Activated naive CD4-positive, alpha-beta T cell treated with anti-CD3 and anti-CD28 coated beads, Interleukin-2, amount 50 U/mL, for 72 hours (primary cell): ENCODE measurements around the gene PSMD5. TPM values are rescaled to one million over a fixed set of nuclear protein-coding genes. Genes with fewer than 3 reads are reported as not detected.
A peak's percentile ranks its signal among the peaks of the same experiment; 100 is the strongest.

ENCODE experiments used
- ATAC-seq, 2 donors: fragments of 150-1000 bp; cut with Tn5 transposase; 2 replicates each; pipeline ENCODE4 v1.10.0; 2021; ENCODE audit warnings: mild to moderate bottlenecking in 2 of 2, moderate library complexity in 2 of 2
- DNase-seq, 2 donors: peaks; one replicate each; pipeline ENCODE4 v3.0.0; 2021 to 2022; ENCODE audit warnings: low spot score in 2 of 2
- H3K27ac Mint-ChIP-seq, 2 donors: one replicate each; pipeline ENCODE4 v1.8.0; 2022; ENCODE audit warnings: mild to moderate bottlenecking in 2 of 2, mixed read lengths in 2 of 2
- H3K36me3 Mint-ChIP-seq, 2 donors: one replicate each; pipeline ENCODE4 v1.8.0; 2022; ENCODE audit warnings: mixed read lengths in 2 of 2
- H3K9me3 Mint-ChIP-seq, 2 donors: one replicate each; pipeline ENCODE4 v1.8.0; 2022; ENCODE audit warnings: mixed read lengths in 2 of 2
- total RNA-seq, 2 donors: library from RNA; stranded (reverse); gene quantifications; one replicate each; pipeline ENCODE4 v1.2.3, GENCODE V29; 2022

Gene PSMD5
- total RNA-seq, 2 donors from 2014 or later: 74.9 to 75.2 TPM

DNA sequence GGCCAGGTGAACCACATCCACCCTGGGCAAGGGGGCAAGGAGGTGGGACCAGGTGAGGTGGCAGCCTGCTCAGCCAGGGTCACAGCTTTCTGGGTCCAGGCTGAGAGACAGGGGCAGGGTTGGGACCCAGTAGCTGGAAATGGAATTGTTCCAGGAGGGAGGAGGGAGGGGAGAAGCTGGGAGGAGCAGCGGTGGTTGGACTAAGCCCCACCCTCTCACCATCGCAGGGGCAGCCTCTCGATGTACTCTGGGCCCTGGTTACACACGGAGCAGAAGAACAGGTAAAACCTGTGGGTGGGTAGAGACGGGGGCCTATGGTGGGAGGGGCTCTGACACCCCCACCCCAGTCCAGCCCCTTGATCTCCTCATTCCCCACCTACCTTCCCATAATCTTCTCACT is 23.1 kb upstream of the PSMD5 start:
- ATAC-seq (no peak), DNase-seq (no peak)
- peak overlapping the region; percentile 37 to 75 for H3K27ac Mint-ChIP-seq
- peaks cover 23 to 49% of the 10 kb centered on the region in 2 donors for H3K36me3 Mint-ChIP-seq
- no peaks in the 10 kb centered on the region for H3K9me3 Mint-ChIP-seq

DNA sequence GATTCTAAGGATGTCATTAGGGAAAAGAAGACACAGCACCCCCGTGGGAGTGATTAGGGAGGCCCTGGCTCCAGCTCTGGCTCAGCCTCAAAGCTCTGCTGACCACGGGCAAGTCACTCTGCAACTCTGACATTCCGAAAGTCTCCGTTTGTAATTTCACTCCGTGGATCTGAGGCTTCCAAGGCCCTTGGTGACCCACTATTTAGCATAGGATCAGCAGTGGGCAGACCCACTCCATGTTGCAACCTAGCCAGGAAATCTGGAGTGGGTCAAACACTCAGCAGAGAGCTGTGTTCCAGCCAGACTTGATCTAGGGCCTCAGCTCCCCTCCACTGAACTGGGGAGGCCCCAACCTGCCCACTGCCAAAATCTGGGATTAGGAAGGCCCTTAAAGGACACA is 22.5 kb upstream of the PSMD5 start:
- DNase-seq (no peak), ATAC-seq (no peak)
- Mint-ChIP-seq H3K27ac (peak overlapping the region; percentile 29 to 37), H3K36me3 (peaks cover 29 to 49% of the 10 kb centered on the region in 2 donors), H3K9me3 (no peaks in the 10 kb centered on the region)

DNA sequence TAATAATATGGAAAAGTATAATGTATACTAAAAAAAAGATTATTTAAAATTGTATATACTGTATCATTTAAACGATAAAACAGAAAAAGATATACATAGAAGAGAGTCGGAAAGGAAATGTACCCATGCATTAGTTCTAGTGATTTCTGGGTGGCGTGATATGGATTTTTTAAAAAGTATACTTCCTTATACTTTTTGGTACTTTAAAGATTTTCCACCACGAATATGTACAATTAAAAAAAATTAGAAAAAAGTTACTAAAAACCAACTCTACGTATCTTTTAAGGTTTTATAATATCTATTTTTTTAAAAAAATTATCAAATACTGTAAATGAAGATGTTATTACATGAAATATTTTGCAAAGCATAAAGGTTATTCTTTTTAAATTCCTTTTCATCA is 22.0 kb upstream of the PSMD5 start:
- DNase-seq: no peak
- Mint-ChIP-seq H3K9me3 (no peaks in the 10 kb centered on the region), H3K36me3 (peaks cover 34 to 49% of the 10 kb centered on the region in 2 donors), H3K27ac (no peak overlapping the region)
- ATAC-seq: no peak

DNA sequence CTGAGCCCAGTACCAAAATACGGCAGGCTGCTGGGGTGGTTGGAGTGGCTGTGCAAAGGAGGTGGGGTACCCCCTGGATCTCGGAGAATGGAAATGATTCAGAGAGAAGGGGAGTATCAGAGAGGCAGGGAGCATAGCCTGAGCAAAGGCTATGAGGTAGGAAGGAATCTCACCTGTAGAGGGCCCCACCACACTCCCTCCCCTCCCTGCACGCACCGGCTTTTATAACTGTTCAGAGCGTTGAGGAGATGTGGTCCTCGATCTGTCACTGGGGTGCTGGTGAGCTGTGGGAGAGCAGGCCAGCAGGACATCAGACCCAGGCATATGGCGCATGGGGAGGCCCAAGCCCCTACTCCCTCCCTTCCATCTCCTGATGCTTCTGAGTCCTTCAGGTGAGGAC is 21.1 kb upstream of the PSMD5 start:
- Mint-ChIP-seq H3K36me3 (peaks cover 32 to 44% of the 10 kb centered on the region in 2 donors), H3K27ac (peak overlapping the region; percentile 60 to 72), H3K9me3 (no peaks in the 10 kb centered on the region)
- DNase-seq (no peak), ATAC-seq (no peak)

DNA sequence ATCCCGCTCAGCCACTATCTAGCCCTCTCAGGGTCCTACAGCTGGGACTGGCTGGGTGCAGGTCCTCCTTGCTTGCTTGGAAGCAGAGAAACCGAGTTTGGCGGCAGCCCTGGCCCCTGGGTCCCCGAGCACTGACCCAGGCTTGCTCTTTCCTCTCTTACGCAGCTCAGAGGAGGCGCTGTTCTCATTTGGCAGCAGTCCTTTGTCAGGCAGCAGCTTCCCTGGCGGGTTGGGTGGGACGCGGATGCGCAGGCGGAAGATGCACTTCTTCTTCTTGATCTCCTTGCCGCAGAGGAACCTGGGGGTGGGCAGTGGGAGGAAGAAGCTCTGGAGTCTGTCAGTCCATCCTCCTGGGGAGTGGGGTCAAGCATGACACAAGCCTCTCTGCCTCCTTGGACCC is 19.7 kb upstream of the PSMD5 start:
- Mint-ChIP-seq H3K9me3 (no peaks in the 10 kb centered on the region), H3K27ac (peak overlapping the region in 1 of 2 donors; percentile 60), H3K36me3 (peaks cover 32 to 54% of the 10 kb centered on the region in 2 donors)
- ATAC-seq: no peak
- no peak for DNase-seq

DNA sequence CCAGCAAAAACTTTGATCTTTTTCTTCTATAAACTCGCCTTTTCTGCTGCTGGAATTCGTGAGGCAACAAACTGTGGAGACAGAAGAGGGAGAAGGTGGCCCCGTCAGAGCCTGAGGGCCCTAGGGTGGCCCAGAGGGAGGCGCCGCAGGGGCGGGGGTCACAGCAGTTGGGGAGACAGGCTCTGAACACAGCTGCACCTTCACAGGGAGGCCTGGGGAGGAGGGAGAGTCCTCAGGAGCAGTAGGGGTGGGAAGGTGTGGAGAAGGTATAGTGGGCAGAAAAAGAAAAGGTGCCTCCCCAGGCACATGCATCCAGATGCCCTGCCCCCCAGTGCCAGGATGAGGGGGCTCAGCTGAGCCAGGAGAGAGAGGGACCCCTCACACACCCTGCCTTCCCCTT is 19.2 kb upstream of the PSMD5 start:
- ATAC-seq: no peak
- Mint-ChIP-seq H3K36me3 (peaks cover 36 to 53% of the 10 kb centered on the region in 2 donors), H3K27ac (peak overlapping the region; percentile 60 to 77), H3K9me3 (no peaks in the 10 kb centered on the region)
- DNase-seq: no peak

DNA sequence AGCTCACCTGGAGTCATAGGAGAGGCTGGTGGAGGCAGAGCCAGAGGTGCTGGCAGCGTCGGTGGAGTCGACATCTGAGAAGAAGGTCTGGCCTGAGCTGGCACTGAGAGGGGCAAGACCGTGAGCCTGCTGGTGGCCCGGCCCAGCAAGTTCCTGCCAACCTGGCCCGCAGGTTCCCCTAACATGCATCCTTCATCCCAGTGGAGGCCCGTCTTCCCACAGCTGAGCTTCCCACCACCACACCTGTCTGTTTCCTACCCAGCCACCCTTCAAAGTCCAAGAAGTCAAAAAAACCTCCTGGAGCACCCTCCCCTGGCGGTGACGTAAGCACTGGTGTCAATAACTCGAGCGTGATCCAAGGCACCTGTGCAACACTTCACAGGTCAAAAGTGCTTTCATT is 17.4 kb upstream of the PSMD5 start:
- peaks cover 36 to 52% of the 10 kb centered on the region in 2 donors for H3K36me3 Mint-ChIP-seq
- ATAC-seq (no peak), DNase-seq (no peak)
- H3K9me3 Mint-ChIP-seq: no peaks in the 10 kb centered on the region
- H3K27ac Mint-ChIP-seq: peak overlapping the region in 1 of 2 donors; percentile 65

DNA sequence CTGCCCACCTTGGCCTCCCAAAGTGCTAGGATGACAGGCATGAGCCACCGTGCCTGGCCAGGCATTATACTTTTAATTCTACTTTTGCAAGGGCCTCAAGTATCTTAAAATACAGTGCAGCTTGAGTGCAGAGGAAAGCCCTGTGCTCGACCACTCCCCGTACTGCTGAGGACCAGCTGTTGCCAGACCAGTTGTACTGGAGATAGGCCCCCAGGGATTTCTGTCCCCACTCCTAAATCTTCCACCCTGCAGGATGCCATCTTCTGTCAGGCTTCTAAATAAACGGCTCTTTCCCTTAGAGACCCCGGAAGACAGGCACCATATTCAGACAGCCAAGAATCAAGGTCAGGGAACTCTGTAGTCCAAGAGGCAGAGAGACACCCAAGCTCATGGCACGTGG is 16.6 kb upstream of the PSMD5 start:
- Mint-ChIP-seq H3K9me3 (no peaks in the 10 kb centered on the region), H3K27ac (no peak overlapping the region), H3K36me3 (peaks cover 35 to 53% of the 10 kb centered on the region in 2 donors)
- ATAC-seq (no peak), DNase-seq (no peak)

DNA sequence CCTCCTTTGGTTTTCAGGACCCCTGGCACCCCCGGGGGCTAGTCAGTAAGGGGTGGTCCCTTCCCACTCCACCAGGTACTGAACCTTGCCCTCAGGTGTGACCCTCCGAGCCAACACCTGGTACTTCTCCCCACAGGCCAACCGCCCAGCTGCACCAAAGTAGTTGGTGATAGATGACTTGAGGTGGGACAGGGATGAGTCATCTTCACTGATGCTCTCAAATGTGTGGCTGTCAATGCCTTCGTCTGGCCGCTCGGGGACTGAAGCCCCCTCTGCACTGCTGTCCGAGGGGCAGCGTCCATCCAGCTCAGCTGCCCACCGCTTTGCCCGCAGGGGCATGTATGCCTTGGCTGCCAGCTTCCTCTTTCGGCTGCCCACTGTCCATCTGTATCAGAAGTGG is 15.2 kb upstream of the PSMD5 start:
- ATAC-seq: no peak
- Mint-ChIP-seq H3K27ac (peak overlapping the region; percentile 50 to 64), H3K36me3 (peaks cover 29 to 42% of the 10 kb centered on the region in 2 donors), H3K9me3 (no peaks in the 10 kb centered on the region)
- DNase-seq: no peak

DNA sequence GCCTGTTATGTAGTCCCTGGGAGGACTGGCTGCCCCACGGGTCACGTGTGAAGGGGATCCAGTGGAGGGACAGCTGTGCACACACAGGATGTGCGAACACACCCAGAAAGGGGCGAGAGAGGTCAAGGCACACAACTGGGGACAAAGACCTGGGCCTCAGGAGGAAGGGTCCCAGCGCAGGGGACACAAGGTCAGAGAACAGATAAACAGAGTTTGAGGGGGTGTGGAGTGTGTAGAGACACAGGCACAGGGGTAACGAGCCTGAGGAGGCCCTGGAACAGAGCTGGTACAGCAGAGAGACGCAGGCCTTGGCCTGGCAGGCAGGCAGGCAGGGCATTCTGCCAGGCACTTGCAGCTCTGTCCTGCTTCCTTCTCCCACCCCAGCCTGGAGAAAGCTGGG is 14.8 kb upstream of the PSMD5 start:
- no peak for ATAC-seq
- Mint-ChIP-seq H3K27ac (peak overlapping the region; percentile 64 to 81), H3K36me3 (peaks cover 29 to 38% of the 10 kb centered on the region in 2 donors), H3K9me3 (no peaks in the 10 kb centered on the region)
- DNase-seq: no peak

DNA sequence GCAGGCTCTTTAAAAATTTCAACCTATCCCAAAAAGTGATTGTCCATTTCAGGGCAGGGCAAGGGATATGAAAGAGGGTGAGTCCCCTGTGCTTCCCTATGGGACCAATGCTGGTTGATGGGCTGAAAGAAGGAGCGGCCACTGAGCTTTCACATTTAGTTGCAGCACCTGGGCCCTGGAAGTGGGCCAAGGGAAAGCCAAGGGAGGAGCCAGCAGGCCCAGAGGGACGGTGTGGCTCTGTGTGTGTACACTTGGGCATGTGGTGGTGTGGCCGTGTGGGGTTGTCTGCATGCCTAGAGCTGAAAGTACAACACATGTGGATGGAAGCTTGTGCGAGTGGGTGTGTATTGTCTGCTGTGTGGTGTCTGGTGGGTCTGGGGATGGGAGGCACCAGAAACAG is 14.0 kb upstream of the PSMD5 start:
- ATAC-seq: peak in 1 of 2 donors; percentile 6
- DNase-seq: no peak
- no peaks in the 10 kb centered on the region for H3K9me3 Mint-ChIP-seq
- H3K27ac Mint-ChIP-seq: peak overlapping the region; percentile 33 to 75
- peaks cover 26 to 37% of the 10 kb centered on the region in 2 donors for H3K36me3 Mint-ChIP-seq

DNA sequence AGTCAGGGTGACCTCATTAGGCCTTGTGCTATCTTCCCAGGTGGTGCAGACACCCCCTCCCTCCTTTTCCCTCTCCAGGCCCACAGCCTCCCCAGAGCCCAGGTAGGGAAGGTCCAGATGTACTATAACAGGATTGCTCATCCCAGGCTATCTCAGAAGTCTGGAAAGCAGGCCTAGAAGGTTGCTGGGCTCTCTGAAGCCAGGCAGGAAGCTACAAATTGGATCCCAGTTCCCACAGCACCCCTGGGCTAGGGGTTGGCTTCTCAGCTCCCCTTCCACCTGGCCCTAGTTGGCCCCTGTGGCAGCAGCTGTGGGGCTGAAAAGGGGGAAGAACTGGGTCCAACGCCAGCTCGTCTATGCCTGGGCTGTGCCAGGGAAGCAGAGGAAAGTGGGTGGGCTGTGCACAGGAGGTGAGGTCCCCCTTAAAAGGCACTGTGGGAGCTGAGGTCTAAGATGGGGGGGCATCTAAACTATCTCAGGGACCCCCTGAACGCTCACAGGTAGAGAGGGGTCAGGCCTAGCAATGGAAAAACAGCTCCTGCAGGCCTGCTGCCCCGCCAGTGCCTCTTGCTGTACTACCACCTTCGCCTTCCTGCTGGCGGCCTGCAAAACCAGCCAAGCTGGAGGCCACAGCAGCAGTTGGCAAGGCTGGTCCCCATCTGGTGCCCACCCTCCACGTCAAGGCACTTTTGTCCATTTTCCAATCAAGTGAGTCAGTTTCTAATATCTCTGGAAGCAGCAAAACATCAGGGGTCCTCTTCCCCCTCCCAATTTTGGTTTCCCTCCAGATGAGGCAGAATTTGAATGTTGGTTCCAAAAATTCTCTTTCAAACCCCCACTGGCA is 13.3 kb upstream of the PSMD5 start:
- Mint-ChIP-seq H3K36me3 (peaks cover 20 to 33% of the 10 kb centered on the region in 2 donors), H3K27ac (peak overlapping the region; percentile 68 to 75), H3K9me3 (no peaks in the 10 kb centered on the region)
- DNase-seq (no peak), ATAC-seq (no peak)

DNA sequence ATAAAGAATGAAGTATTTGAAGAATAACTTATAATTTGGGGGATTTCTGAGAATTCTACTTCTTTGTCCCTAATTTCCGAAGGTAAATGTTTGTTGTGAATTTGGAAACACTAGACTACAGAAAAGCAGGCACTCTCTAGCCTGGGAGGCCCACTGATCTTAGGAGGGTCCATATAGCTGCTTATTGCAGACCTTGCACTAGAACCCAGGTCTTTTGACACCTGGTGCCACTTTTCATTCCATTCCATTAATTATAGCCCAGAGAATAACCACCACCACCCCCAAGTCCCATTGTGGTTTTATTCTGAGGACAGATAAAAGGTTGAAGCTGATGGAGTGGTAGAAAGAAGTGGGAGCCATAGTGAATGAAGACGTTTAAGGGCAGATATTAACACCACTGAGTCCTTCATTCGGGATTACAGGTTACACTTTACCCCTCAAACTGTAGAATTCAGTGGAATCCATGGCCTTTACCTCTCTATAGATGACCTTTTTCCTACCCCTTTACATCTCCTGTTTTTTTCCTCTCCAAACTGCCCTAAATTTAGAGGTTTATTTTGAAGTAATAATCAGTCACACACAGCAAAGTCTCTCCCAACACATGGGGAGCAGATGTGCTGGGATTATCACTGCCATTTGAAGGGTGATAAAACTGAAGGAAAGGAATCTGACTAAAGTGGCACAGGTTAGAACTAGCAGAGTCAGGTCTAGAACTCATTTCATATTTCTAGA is 12.0 kb upstream of the PSMD5 start:
- peak overlapping the region; percentile 65 to 70 for H3K27ac Mint-ChIP-seq
- no peak for DNase-seq
- no peak for ATAC-seq
- H3K9me3 Mint-ChIP-seq: no peaks in the 10 kb centered on the region
- H3K36me3 Mint-ChIP-seq: peaks cover 7 to 20% of the 10 kb centered on the region in 2 donors

DNA sequence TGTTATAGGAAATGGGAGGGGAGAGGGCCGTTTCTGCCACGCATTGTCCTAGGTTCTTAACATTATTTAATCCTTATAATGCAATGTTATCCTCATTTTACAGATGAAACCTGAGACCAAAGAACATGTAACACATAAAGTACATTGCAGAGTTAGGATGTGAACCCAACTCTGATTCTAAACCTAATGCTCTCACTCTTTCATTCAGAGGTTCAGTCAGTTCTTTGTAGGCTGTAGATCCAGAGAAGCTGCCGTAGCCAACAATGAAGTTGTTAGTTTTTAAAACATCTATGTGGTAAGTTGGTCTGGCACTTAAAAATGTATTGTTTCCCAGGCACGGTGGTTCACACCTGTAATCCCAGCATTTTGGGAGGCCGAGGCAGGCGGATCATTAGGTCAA is 10.5 kb upstream of the PSMD5 start:
- Mint-ChIP-seq H3K36me3 (peaks cover 7 to 10% of the 10 kb centered on the region in 2 donors), H3K27ac (peak overlapping the region in 1 of 2 donors; percentile 36), H3K9me3 (no peaks in the 10 kb centered on the region)
- ATAC-seq: no peak
- no peak for DNase-seq

DNA sequence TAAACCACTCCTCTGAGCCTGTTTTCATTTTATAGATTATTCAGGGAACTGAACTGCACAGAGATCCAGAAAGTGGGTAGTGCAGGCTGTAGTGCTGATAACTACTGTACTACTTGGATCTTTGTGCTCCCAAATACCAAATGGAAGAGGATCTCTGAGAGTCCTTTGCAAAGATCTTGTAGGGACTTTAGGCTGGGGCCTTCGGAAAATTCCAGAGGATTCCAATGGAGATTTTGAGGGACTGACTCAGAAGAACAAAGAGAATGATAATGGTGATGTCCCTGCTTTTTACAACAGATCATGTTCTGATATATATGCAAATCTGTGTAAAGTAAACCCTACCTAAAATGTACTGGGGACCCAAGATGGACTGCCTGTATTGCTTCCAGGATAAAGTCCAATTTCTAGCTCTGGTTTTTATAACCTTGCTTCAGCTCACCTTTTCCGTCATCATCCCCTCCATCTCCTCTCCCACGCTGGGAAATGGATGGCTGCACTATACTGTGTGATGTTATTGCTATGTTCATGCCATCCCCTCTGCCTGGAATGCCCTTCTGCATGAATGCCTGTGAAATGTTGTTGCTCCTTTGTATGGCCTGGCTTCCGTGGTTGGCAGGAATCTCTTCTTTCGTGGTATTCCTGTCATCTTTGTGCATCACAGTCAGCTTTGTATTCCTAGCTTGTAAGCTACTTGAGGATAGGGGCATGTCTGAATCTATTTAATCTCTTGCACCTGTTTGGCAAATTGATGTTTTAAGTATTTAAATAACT is 9.7 kb upstream of the PSMD5 start:
- no peak for ATAC-seq

DNA sequence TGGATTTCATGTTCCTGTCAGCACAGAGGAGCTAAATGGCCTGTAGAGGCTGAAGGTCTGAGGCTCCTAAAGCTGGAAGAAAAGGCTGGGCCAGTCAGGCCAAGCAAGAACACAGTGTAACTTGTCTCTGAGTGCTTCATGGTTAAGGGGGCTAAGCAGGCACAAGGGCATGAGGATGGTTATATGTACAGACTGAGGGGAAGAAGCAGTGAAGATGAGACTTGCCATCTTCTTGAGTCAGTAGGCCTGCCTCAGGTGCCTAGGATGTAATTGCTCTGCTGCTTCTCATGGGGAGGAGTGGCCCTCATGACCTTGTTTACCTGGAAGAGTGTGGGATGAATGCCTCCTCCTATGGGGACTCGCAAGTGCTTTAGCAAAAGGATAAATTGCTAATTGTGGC is 8.7 kb upstream of the PSMD5 start:
- ATAC-seq (no peak), DNase-seq (no peak)
- Mint-ChIP-seq H3K9me3 (no peaks in the 10 kb centered on the region), H3K36me3 (peaks cover 7% of the 10 kb centered on the region in 2 donors), H3K27ac (peak overlapping the region; percentile 36 to 61)

More for the DNA sequence above, 9.7 kb upstream of the PSMD5 start:
- DNase-seq: no peak
- peak overlapping the region; percentile 36 to 58 for H3K27ac Mint-ChIP-seq
- H3K36me3 Mint-ChIP-seq: peaks cover 7 to 10% of the 10 kb centered on the region in 2 donors
- no peaks in the 10 kb centered on the region for H3K9me3 Mint-ChIP-seq

DNA sequence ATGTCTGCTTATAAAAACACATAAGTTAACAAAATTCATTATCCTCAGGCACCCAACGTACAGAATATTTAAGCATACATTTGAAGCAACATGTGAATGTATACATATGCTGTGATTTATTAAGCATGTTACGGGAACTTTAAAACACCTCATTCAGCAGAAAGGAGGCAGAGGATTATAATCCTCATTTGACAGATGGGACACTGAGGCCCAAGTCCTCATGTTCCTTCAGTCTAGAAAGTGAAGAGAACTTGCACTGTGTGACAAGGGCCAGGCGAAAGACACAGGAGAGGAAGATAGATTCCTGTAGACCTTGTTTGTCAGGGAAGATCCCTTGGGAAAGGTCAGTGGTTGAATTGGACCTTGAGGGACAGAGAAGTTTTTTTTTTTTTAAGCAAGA is 7.6 kb upstream of the PSMD5 start:
- no peak for ATAC-seq

More for the DNA sequence above, 7.6 kb upstream of the PSMD5 start:
- Mint-ChIP-seq H3K36me3 (peaks cover 4 to 17% of the 10 kb centered on the region in 2 donors), H3K27ac (peak overlapping the region in 1 of 2 donors; percentile 36), H3K9me3 (no peaks in the 10 kb centered on the region)
- no peak for DNase-seq
